Smooth muscle cell of the brain vasculature (primary cell): Measurements from ENCODE around the gene STK24.

Source experiments
- DNase-seq: peaks from one replicate; pipeline ENCODE4 v3.0.0-alpha.2; 2012; ENCODE audit warnings: low read depth, low spot score

The STK24 gene

DNA sequence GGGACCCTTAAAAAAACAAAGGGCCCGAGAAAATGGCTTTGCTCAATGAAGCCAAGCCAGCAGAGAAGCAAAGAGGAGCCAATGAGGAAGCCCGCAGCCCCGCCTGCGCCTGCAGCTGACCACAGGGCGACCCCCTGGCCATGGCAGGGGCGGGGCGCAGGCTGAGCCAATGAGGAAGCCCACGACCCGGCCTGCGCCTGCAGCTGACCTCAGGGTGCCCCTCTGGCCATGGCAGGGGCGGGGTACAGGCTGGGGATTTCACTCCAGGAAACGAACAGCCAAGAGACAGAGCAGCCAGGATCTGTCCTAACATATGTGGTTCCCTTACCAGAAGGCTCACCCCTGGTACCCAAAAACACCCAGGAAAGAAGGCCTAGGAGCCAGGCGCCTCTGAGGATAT is 101.4 kb downstream of the STK24 start:
- DNase-seq, result no peak

DNA sequence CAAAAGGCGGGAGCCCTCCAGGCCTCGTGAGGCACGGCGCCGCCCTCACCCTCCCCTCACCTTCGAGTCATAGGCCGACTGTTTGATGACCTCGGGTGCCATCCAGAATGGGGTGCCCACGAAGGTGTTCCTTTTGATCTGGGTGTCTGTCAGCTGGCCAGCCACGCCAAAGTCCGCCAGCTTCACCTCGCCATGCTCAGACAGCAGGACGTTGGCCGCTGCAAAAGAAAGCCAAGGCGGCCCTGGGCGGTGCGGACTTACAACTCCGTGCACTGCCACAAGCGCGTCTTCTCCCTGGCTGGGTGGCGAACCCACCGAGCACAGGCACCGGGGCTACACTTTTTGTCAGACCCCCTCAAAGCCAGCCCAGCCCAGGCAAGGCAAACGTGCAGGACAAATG is 102.1 kb downstream of the STK24 start:
- no peak for DNase-seq

GRCh38 chr13:98474292-98474691 is 102.6 kb downstream of the STK24 start:
- DNase-seq, result no peak

- DNase-seq, result no peak
Observed at GRCh38 chr13:98473788-98474144, 103.1 kb downstream of the STK24 start.

- no peak for DNase-seq
Observed at GRCh38 chr13:98473135-98473787, 103.6 kb downstream of the STK24 start.

GRCh38 chr13:98471934-98472333 is 105.0 kb downstream of the STK24 start:
- no peak for DNase-seq

DNA sequence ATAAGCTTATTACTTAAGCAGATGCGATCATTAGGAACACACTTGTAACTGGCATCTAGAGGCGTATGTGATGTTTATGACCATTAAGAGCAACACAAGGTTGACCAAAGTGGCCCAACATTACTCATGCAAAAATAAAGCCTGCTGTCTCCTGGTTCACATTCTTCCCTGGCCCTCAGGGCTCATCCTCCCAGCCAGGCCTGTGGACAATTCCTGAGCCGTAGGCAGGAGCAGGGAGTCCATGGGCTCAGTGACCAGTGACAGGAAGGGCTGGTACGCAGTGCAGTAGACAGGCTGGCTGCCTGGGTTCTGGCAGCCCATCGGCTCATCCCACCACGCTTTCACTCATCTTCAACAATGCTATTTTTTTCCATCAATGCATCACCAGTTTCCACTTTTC is 106.0 kb downstream of the STK24 start:
- DNase-seq, result no peak

GRCh38 chr13:98468929-98469328 is 108.0 kb downstream of the STK24 start:
- DNase-seq, result no peak

DNA sequence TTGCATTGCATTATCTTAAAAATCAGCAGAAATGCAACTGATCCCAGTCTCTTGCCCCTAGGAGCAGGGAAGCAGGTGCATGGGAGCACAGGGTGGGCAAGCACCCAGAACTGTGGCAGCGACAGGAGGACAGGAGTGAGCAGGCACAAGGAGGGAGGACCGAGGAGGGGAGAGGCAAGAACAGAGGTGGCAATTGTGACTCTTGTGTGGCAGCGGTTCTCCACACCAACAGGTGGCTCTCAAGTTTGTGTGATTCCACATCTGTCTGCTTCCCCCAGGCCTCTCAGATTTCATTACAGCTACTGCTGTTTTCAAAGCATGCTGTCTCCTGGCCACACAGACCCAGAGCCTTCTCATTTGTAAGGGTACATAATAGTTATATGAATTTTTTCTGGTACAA is 108.5 kb downstream of the STK24 start:
- no peak for DNase-seq

- no peak for DNase-seq
Observed at GRCh38 chr13:98467263-98467985, 109.5 kb downstream of the STK24 start.

GRCh38 chr13:98466634-98467236 is 110.2 kb downstream of the STK24 start:
- no peak for DNase-seq

GRCh38 chr13:98462946-98463345 is 114.0 kb downstream of the STK24 start:
- DNase-seq, result no peak

DNA sequence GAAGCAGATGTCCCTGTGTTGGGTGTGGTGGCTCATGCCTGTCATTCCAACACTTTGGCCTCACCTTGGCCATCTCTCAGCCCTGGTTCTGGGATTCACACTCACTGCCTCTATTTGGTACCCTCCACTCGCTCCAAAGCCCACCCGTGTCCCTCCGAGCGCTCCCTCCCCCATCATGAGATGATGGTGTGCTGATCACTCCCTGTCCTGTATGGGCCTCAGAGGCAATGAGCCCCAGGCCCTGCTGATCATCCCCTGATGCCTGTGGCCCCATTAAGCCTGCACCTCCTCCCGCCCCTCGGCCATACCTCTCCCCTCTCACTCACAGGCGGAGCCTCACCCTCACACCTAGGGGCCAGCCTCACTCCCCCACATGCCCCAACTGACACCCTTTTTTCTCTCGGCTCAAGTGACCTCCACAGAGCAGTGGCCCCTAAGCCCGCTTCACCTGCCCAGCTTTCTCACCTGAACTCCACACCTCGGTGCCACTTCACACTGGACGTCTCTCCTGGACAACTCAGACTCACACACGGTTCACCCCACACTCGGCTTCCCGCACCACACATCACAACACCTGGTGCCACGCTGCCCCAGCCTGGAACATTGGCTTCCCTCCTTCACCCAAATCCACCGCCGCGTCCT is 114.5 kb downstream of the STK24 start:
- DNase-seq, result no peak

- DNase-seq, result no peak
Observed at GRCh38 chr13:98461486-98462240, 115.2 kb downstream of the STK24 start.

DNA sequence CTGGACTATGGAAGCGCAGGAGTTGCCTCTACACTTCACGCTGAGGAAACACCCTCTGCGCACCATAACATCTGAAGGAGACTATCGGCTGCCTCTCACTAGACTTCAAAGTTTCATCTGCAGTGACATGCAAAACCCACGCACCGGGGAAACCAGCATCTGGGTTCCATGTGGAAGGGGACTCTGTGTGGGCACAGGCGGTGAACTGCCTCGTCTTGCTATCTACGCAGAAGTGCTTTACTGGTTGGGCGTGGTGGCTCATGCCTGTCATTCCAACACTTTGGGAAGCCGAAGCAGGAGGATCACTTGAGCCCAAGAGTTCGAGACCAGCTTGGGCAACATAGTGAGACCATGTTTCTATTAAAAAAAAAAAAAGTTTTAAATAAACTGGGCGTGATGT is 116.4 kb downstream of the STK24 start:
- no peak for DNase-seq

DNA sequence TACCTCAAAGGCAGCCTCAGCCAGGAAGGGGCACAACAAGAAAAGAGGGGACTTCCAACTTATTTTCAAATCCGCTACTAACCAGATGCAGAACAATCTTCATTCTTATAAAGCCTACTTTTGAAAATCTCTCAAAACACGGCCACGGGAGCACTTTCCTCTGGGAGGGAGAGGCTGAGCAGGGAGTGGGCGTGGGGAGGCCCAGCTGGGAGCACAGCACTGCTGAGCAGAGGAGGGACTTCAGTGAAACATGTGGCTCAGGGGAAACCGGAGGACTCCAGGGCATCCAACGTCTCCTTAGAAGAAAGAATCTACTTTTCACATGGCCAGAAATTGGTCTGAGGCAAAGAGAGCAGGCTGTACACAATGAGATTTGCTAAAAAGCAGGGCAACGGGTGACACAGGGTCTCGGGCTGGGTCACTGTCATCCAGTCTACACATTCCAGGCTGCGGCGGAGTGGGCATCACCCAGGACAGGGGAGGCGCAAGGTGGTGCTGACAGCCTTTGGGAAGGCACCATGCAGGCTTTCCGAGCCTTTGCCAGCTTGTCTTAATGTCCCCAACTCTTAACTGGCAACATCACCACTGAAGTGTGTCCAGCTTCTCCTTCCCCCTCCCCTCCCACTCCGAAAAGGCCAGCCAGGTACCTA is 117.1 kb downstream of the STK24 start:
- no peak for DNase-seq

GRCh38 chr13:98459171-98459681 is 117.7 kb downstream of the STK24 start:
- DNase-seq, result no peak

DNA sequence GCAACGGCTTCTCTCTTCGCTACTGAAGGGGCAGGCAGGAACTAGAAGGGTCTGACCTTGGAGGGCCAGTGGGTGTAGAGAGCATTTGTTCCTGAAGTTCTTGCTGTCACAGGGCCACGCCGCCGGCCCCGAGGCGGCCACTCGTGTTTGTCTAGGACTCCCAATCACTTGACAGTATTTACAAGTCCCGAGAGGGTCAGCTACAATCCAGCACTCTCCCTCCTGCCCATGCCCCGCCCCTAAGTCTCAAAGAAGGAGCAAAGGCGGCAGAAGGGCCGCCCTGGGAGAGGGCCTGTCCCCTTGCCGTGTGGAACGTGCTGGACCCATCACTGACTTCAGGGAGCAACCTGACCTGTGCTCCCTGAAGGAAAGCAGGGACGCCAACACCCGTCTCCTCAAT is 118.5 kb downstream of the STK24 start:
- DNase-seq, result no peak

- no peak for DNase-seq
Observed at GRCh38 chr13:98457053-98457452, 119.9 kb downstream of the STK24 start.

GRCh38 chr13:98456413-98456845 is 120.5 kb downstream of the STK24 start:
- no peak for DNase-seq

GRCh38 chr13:98454389-98454881 is 122.5 kb downstream of the STK24 start:
- DNase-seq, result peak; percentile 83
